GM18505 (cell line): Measurements from ENCODE around the gene ZGPAT.

Experiments used
- ATAC-seq: cut with Tn5 transposase; IDR thresholded peaks from one replicate; pipeline ENCODE4 v1.9.1; 2021; ENCODE audit not compliant: unreplicated experiment
- POLR2A ChIP-seq: IDR thresholded peaks from 4 replicates; pipeline ENCODE4 v1.6.1; 2011; ENCODE audit warnings: borderline replicate concordance; ENCODE audit not compliant: insufficient read depth, insufficient read length; ENCODE audit errors: extremely low read depth

ZGPAT gene

GRCh38 chr20:63778034-63778752 lies 70.4 kb downstream of the ZGPAT start:
- no peak for ATAC-seq
- no peak for TF ChIP-seq POLR2A

- no peak for TF ChIP-seq POLR2A
- ATAC-seq = no peak
Measured at GRCh38 chr20:63778857-63779256, 71.0 kb downstream of the ZGPAT start.

- no peak for ATAC-seq
- TF ChIP-seq POLR2A = no peak
Measured at GRCh38 chr20:63781181-63781580, 73.3 kb downstream of the ZGPAT start.

DNA sequence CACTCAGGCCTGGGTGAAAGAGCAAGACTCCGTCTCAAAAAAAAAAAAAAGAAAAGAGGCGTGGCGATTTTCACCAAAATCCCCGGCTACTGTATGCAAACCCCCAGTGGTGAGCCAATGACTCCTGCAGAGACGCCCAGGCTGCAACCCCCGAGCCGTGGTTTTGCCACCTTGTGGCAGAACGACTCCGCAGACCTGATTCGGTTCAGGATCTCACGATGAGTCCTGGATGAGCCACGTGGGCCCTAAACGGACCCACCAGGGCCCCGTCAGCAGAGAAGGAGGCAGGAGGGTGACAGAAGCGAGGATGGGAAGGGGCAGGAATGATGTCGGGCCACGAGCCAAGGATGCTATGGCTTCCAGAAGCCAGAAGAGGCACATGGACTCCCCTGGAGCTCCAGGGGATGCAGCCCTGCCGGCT lies 74.2 kb downstream of the ZGPAT start:
- no peak for ATAC-seq
- TF ChIP-seq POLR2A = no peak

GRCh38 chr20:63782521-63782971 lies 74.7 kb downstream of the ZGPAT start:
- ATAC-seq = no peak
- TF ChIP-seq POLR2A = no peak

DNA sequence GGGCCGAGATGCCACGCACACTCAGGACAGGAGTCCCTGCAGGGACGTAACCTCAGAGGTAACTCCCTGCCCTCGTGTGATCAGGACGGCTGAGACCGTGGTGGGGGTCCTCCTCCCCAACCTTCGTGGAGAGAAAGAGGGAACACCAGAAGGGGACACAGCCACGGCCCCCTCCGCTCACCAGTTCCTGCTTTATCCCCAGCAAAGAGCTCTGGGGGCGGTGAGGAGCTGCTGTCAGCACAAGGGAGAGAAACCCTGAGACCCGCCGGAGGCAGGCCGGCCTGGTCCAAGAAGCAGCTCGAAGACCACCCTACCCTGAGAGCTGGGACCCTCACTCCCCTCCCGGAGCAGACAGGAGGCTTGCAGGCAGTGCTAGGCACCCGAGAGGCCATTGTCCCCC lies 76.1 kb downstream of the ZGPAT start:
- no peak for ATAC-seq

GRCh38 chr20:63785691-63786131 lies 77.9 kb downstream of the ZGPAT start:
- no peak for TF ChIP-seq POLR2A
- ATAC-seq = no peak

More for the DNA sequence above, 76.1 kb downstream of the ZGPAT start:
- no peak for TF ChIP-seq POLR2A
